ENCODE measurements around the gene EIF4A2. TPM values are rescaled to one million over a fixed set of nuclear protein-coding genes. Genes with fewer than 3 reads are reported as not detected.
"Not testable (repeated sequence)": the region's sequence is repeated elsewhere in the genome, so short reads cannot be mapped to it uniquely, and the experiment has no call there.

The EIF4A2 gene
- total RNA-seq, 2 experiments from 2014 or later: 390 to 393 TPM

DNA sequence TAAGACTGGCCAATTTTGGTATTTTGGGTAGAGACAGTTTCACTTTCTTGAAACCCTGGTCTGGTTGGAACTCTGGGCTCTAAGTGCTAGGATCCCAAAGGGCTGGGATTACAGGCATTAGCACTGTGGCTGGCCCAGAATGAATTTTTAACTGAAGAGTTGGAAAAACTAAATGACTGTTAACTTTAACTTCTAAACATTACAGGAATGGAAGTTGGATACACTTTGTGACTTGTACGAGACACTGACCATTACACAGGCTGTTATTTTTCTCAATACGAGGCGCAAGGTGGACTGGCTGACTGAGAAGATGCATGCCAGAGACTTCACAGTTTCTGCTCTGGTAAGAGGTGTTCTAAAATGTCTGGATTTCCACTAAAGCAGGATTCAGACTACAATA is 3.5 kb downstream of the EIF4A2 start:
- H3K4me1 Mint-ChIP-seq (ENCODE audit: low read depth): peaks cover 53% of the 10 kb centered on the region
- intact Hi-C loops (cut with micrococcal nuclease): loop anchor here (5.0 kb wide), 2 partner anchors 35 to 145 kb away; partner anchors contain the start of gene ST6GAL1
- no peaks in the 10 kb centered on the region for H3K27me3 Mint-ChIP-seq
- H3K27ac Mint-ChIP-seq: peak overlapping the region; percentile 99
- peaks cover 77% of the 10 kb centered on the region for H3K36me3 Mint-ChIP-seq
- H3K9me3 Mint-ChIP-seq: no peaks in the 10 kb centered on the region
- no peak for DNase-seq
- ChIA-PET CTCF (no interaction called here), POLR2A (interaction anchor here (1.0 to 2.0 kb wide), 3 partner anchors 19 to 858 kb away, joined by 4 to 5 read pairs (median 5); no protein-coding TSS in a partner anchor)
- peak overlapping the region; percentile 97 for H3K4me3 Mint-ChIP-seq

- peak overlapping the region; percentile 97 for H3K4me3 Mint-ChIP-seq
- peak overlapping the region; percentile 99 for H3K27ac Mint-ChIP-seq
- ChIA-PET CTCF (no interaction called here), POLR2A (interaction anchor here (0.6 to 2.7 kb wide), 10 partner anchors 10 to 859 kb away, joined by 3 to 11 read pairs (median 5); partner anchors contain the start of gene DNAJB11)
- no peaks in the 10 kb centered on the region for H3K9me3 Mint-ChIP-seq
- no peaks in the 10 kb centered on the region for H3K27me3 Mint-ChIP-seq
- peaks cover 46% of the 10 kb centered on the region for H3K4me1 Mint-ChIP-seq (ENCODE audit: low read depth)
- peaks cover 84% of the 10 kb centered on the region for H3K36me3 Mint-ChIP-seq
- DNase-seq: no peak
- intact Hi-C loops (cut with micrococcal nuclease): loop anchor here (5.0 kb wide), 2 partner anchors 34 to 144 kb away; partner anchors contain the start of gene ST6GAL1
Observed at GRCh38 chr3:186787642-186788481, 4.5 kb downstream of the EIF4A2 start.

GRCh38 chr3:186788482-186789370 is 5.3 kb downstream of the EIF4A2 start:
- Mint-ChIP-seq H3K4me3 (peak overlapping the region; percentile 97), H3K4me1 (ENCODE audit: low read depth) (peaks cover 46% of the 10 kb centered on the region), H3K27ac (peak overlapping the region; percentile 99), H3K36me3 (peaks cover 84% of the 10 kb centered on the region), H3K9me3 (no peaks in the 10 kb centered on the region), H3K27me3 (no peaks in the 10 kb centered on the region)
- no peak for DNase-seq
- ChIA-PET POLR2A (interaction anchor here (1.2 to 2.7 kb wide), 8 partner anchors 9 to 856 kb away, joined by 3 to 11 read pairs (median 6); partner anchors contain the start of genes DNAJB11 and RFC4), CTCF (no interaction called here)
- intact Hi-C loops (cut with micrococcal nuclease): loop anchor here (5.0 kb wide), 2 partner anchors 34 to 144 kb away; partner anchors contain the start of gene ST6GAL1

GRCh38 chr3:186789554-186790260 is 6.3 kb downstream of the EIF4A2 start:
- Mint-ChIP-seq H3K9me3 (no peaks in the 10 kb centered on the region), H3K27me3 (no peaks in the 10 kb centered on the region), H3K36me3 (peaks cover 82% of the 10 kb centered on the region), H3K4me3 (peak overlapping the region; percentile 26), H3K4me1 (ENCODE audit: low read depth) (peaks cover 44% of the 10 kb centered on the region), H3K27ac (peak overlapping the region; percentile 67)
- intact Hi-C loops (cut with micrococcal nuclease): loop anchor here (5.0 kb wide), 2 partner anchors 33 to 143 kb away; partner anchors contain the start of gene ST6GAL1
- CTCF ChIA-PET: interaction anchor here (0.9 kb wide), 1 partner anchor 173 kb away, joined by 5 read pairs; no protein-coding TSS in a partner anchor
- no peak for DNase-seq
- POLR2A ChIA-PET: interaction anchor here (0.7 to 2.7 kb wide), 8 partner anchors 8 to 857 kb away, joined by 3 to 11 read pairs (median 6); partner anchors contain the start of genes DNAJB11, RFC4 and TRA2B

DNA sequence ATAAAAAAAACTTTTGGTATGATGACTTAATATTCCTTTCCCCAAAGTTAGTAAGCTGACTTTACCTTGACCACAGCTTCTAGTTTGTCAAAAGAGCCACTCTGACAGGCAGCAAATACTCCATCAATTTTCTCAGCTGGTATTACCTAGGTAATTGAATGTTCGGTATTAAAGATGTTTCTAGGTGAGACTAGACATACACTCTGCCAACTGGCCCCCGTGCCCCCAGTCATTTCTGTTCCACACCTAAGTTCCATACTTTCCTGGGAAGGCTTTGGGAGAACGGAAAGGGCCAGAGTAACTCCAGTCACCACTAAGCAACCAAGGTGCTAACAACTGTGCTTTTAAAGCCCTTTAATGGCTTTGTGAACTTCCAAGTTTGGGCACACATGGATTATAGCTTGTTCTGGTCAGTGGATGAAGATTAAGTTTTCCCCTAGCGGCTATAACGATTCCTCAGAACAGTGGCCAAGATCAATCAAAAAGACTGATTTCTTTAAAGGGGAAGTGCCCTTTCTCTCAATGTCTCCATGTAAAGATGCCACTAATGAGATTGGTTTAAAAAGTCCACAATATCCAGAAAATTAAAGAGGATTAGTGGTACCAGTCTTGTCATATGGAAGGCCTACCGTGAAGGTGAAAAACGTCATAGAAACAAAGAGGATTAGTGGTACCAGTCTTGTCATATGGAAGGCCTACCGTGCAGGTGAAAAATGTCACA is 7.0 kb downstream of the EIF4A2 start:
- Mint-ChIP-seq H3K27ac (peak overlapping the region; percentile 67), H3K4me1 (ENCODE audit: low read depth) (peaks cover 42% of the 10 kb centered on the region), H3K27me3 (no peaks in the 10 kb centered on the region), H3K9me3 (no peaks in the 10 kb centered on the region), H3K36me3 (peaks cover 78% of the 10 kb centered on the region), H3K4me3 (peak overlapping the region; percentile 2)
- intact Hi-C loops (cut with micrococcal nuclease): no loop called here
- ChIA-PET CTCF (interaction anchor here (0.9 kb wide), 1 partner anchor 173 kb away, joined by 5 read pairs; no protein-coding TSS in a partner anchor), POLR2A (interaction anchor here (0.7 to 2.5 kb wide), 6 partner anchors 7 to 853 kb away, joined by 3 to 10 read pairs (median 4); partner anchors contain the start of genes DNAJB11, EIF4A2, RFC4 and TRA2B)
- no peak for DNase-seq

DNA sequence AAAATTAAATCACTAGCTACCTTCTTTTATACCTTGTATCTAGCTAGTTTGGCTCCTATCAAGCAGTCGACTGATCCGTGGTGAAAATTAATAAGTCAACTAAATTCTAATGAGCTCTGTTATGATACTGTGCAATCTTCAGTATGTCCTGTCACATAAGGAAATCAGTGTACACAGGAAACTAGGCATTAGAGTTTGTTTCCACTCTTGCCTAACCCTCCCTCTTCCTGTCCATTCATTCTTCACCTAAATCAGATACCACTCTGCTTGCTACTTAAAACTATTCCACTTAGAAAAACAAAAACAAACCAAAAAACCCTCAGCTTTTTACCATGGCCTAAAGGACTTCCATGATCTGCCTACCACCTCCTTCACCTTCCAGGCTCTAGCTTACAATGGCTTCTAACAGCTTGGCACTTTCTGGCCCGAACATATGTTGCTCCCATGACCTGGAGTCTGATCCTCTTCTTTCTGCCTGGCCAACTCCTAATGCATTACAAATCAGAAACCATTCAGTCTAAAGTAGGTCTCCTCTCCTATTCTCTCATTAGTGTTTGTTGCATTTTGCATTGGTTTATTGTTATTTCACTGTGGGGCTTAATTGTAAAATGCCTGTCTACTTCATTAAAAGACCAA is 15.0 kb downstream of the EIF4A2 start:
- no peak overlapping the region for H3K27ac Mint-ChIP-seq
- no peak for DNase-seq
- CTCF ChIA-PET: interaction anchor here (0.8 to 2.0 kb wide), 6 partner anchors 9 to 184 kb away, joined by 3 to 10 read pairs (median 4); no protein-coding TSS in a partner anchor
- H3K4me1 Mint-ChIP-seq (ENCODE audit: low read depth): peaks cover 20% of the 10 kb centered on the region
- no peak overlapping the region for H3K4me3 Mint-ChIP-seq
- peaks cover 59% of the 10 kb centered on the region for H3K36me3 Mint-ChIP-seq
- no peaks in the 10 kb centered on the region for H3K9me3 Mint-ChIP-seq
- no peaks in the 10 kb centered on the region for H3K27me3 Mint-ChIP-seq
- intact Hi-C loops (cut with micrococcal nuclease): no loop called here
- POLR2A ChIA-PET: interaction anchor here (1.4 to 2.2 kb wide), 3 partner anchors 10 to 14 kb away, joined by 4 to 11 read pairs (median 6); partner anchors contain the start of gene EIF4A2

GRCh38 chr3:186800285-186800684 is 16.9 kb downstream of the EIF4A2 start:
- Mint-ChIP-seq H3K36me3 (peaks cover 56% of the 10 kb centered on the region), H3K27me3 (no peaks in the 10 kb centered on the region), H3K27ac (no peak overlapping the region), H3K9me3 (no peaks in the 10 kb centered on the region), H3K4me1 (ENCODE audit: low read depth) (peaks cover 28% of the 10 kb centered on the region), H3K4me3 (no peak overlapping the region)
- no peak for DNase-seq
- CTCF ChIA-PET: interaction anchor here (0.6 to 1.1 kb wide), 2 partner anchors 183 to 857 kb away, joined by 3 read pairs; no protein-coding TSS in a partner anchor
- POLR2A ChIA-PET: interaction anchor here (1.6 kb wide), 2 partner anchors 16 to 17 kb away, joined by 3 to 5 read pairs; partner anchors contain the start of gene EIF4A2
- intact Hi-C loops (cut with micrococcal nuclease): no loop called here

DNA sequence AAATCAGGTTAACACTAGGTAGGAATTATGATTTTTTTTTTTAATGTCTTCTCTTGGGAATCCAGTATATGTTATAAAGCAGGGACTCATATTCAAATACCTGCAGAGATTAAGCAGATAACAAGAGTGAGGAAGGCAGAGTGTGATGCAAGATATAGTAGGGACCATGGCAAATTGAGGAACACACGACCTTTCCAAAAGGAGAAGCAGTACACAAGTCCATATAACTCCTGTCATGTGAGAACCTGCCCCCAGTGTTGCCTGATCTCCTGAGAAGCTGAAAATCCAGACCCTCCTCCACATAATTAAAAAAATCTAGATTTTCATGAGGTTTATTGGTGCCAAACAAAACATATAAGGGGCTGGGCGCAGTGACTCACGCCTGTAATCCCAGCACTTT is 19.3 kb downstream of the EIF4A2 start:
- Mint-ChIP-seq H3K27me3 (no peaks in the 10 kb centered on the region), H3K36me3 (peaks cover 49% of the 10 kb centered on the region), H3K27ac (no peak overlapping the region), H3K4me1 (ENCODE audit: low read depth) (peaks cover 39% of the 10 kb centered on the region), H3K4me3 (no peak overlapping the region), H3K9me3 (no peaks in the 10 kb centered on the region)
- DNase-seq: no peak
- ChIA-PET CTCF (interaction anchor here (0.7 to 4.3 kb wide), 3 partner anchors 19 to 1243 kb away, joined by 6 to 20 read pairs (median 7); no protein-coding TSS in a partner anchor), POLR2A (interaction anchor here (1.5 to 7.3 kb wide), 2 partner anchors 12 to 19 kb away, joined by 5 to 52 read pairs; partner anchors contain the start of gene EIF4A2)
- intact Hi-C loops (cut with micrococcal nuclease): no loop called here

- Mint-ChIP-seq H3K4me1 (ENCODE audit: low read depth) (peaks cover 37% of the 10 kb centered on the region), H3K36me3 (peaks cover 46% of the 10 kb centered on the region)
- POLR2A ChIA-PET: interaction anchor here (0.9 to 7.3 kb wide), 4 partner anchors 11 to 21 kb away, joined by 4 to 52 read pairs (median 4); partner anchors contain the start of gene EIF4A2
Observed at GRCh38 chr3:186803447-186803846, 20.1 kb downstream of the EIF4A2 start.

More at GRCh38 chr3:186803447-186803846, 20.1 kb downstream of the EIF4A2 start:
- CTCF ChIA-PET: interaction anchor here (4.3 kb wide), 1 partner anchor 188 kb away, joined by 20 read pairs; no protein-coding TSS in a partner anchor
- H3K9me3 Mint-ChIP-seq; H3K4me3 Mint-ChIP-seq; DNase-seq; H3K27ac Mint-ChIP-seq; H3K27me3 Mint-ChIP-seq; intact Hi-C loops (cut with micrococcal nuclease): not testable (repeated sequence)

All from activated CD4-positive, alpha-beta memory T cell treated with anti-CD3 and anti-CD28 coated beads for 36 hours (primary cell).